Measurements from ENCODE around the gene CCDC171. TPM values are rescaled to one million over a fixed set of nuclear protein-coding genes. Genes with fewer than 3 reads are reported as not detected.

The CCDC171 gene
- total and polyA plus RNA-seq, 8 donors, result 1.5 to 3.7 (median 2.7) TPM

DNA sequence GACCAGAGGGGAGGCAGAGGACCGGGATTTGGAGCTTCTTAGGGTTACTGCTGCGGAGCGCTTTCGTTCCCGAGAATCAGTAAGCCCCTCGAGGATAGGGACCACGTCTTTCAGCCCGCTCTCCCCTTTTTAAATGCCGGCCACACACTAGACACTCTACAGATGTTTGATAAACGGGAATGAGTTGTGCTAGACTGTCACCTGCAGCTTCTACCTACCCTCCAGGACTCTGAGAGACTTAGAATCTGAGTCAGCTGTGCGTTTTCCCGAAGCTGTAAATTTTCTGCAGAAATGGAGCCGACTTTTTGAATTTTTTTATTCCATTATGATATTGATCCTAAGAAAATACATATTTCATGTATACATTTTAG is 670 bp downstream of the CCDC171 start:
- TF ChIP-seq, protein P1, sequence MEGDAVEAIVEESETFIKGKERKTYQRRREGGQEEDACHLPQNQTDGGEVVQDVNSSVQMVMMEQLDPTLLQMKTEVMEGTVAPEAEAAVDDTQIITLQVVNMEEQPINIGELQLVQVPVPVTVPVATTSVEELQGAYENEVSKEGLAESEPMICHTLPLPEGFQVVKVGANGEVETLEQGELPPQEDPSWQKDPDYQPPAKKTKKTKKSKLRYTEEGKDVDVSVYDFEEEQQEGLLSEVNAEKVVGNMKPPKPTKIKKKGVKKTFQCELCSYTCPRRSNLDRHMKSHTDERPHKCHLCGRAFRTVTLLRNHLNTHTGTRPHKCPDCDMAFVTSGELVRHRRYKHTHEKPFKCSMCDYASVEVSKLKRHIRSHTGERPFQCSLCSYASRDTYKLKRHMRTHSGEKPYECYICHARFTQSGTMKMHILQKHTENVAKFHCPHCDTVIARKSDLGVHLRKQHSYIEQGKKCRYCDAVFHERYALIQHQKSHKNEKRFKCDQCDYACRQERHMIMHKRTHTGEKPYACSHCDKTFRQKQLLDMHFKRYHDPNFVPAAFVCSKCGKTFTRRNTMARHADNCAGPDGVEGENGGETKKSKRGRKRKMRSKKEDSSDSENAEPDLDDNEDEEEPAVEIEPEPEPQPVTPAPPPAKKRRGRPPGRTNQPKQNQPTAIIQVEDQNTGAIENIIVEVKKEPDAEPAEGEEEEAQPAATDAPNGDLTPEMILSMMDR (IDR thresholded peaks at IDR 0.05), result no peak
- Histone ChIP-seq H3K27me3 (no peaks in the 10 kb centered on the region), H3K4me1 (peaks cover 0 to 6% (median 0%) of the 10 kb centered on the region in 3 donors), H3K4me3 (peak overlapping the region; percentile 47 to 89 (median 70)), H3K36me3 (no peaks in the 10 kb centered on the region), H3K9me3 (no peaks in the 10 kb centered on the region), H3K27ac (peak overlapping the region; percentile 50 to 83 (median 81))
- ATAC-seq (peak; percentile 20 to 37 (median 26)), DNase-seq (no peak), FAIRE-seq (no peak)
- intact Hi-C loops (cut with DNase I), result no loop called here
- 0 to 1% methylated on average over 13 of the region's 13 CpGs for WGBS, 2 donors

DNA sequence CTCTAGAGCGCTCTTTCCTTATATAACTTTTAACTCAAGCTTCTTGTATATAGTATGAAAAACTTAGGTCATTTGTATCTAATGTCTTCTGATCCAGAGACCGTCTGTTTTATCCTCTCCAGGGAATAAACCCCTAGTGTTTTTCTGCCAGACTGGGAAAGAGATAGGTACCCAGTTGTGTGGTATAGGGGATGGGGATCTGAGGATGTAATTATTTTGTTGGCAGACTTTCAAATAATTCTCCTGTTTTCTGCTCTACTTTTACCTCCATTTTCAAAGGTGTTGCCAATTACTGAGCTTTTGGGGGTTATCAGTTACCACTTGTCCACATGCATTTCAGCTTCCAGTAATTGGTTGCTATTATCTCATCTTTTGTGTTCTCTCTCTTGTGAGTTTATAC is 17.9 kb downstream of the CCDC171 start:
- no peak for ATAC-seq
- Histone ChIP-seq H3K27me3 (no peaks in the 10 kb centered on the region), H3K4me3 (no peak overlapping the region), H3K27ac (no peak overlapping the region), H3K4me1 (no peaks in the 10 kb centered on the region), H3K9me3 (no peaks in the 10 kb centered on the region), H3K36me3 (no peaks in the 10 kb centered on the region)
- no peak for FAIRE-seq
- TF ChIP-seq, protein P1 (IDR thresholded peaks at IDR 0.05), result no peak
- 94 to 98% methylated on average over 2 of the region's 2 CpGs for WGBS, 2 donors
- intact Hi-C loops (cut with DNase I), result no loop called here
- DNase-seq, result no peak

DNA sequence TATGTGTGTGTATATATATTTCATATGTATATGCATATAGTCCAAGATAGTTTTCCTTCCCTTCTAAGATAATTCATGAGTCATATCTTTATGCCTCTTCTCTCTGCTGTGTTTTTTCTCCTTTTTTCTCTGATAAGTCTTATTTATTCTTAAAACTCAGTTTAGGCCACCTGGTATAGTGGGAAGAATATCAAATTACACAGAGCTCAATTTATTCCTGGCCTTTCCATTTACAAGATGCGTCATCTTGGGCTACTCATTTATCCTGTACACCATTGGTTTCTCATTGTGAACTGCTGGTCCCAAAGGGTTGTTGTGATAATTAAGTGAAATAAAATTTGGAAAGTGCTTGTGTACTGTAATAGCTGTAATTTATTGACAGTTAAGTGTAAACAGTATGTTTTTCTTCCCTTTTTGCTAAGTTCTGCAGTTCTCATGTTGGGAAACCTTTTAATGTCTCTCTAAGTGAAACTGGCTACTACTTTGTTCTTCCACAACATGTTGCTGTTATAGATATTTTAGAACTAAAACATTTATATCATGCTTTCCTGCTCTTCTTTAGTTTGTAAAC is 19.4 kb downstream of the CCDC171 start:
- Histone ChIP-seq H3K9me3 (no peaks in the 10 kb centered on the region), H3K27me3 (no peaks in the 10 kb centered on the region), H3K27ac (no peak overlapping the region), H3K4me3 (no peak overlapping the region), H3K4me1 (no peaks in the 10 kb centered on the region), H3K36me3 (no peaks in the 10 kb centered on the region)
- FAIRE-seq, result no peak
- ATAC-seq, result no peak
- no peak for DNase-seq
- 87 to 98% methylated on average over 1 of the region's 1 CpG for WGBS, 2 donors
- TF ChIP-seq, protein P1 (IDR thresholded peaks at IDR 0.05), result no peak
- intact Hi-C loops (cut with DNase I), result no loop called here

DNA sequence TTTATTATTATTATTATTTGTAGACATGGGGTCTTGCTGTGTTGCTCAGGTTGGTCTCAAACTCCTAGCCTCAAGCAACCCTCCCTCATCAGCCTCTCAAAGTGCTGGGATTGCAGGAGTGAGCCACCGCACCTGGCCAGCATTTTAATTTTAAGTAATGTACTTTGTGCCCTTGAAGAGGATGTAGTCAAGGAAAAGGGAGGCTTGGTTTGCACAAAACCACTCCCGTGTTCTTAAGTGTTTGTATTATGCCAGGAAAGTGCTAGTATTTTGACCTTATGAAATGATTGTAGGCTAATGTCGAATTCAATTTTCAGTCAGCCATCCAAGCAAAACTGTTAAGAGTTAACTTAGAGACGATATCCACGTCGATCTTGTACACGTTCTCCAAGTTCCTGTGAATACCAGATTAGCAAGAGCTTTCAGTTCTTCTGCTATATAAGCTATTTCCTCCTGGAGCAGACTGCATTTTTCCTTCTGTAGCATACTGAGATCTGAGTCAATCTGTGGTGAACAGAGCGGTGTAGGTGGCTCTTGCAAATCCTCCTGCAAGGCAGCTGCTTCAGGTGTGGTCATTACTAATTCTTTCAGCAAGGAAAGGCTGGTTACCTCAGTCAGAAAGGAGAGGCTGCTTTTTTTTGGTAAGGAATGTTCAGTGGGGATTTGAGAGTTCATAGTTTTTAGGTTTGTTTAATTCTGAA is 23.7 kb downstream of the CCDC171 start:
- DNase-seq (no peak), FAIRE-seq (no peak), ATAC-seq (no peak)
- H3K4me1 ChIP-seq, result no peaks in the 10 kb centered on the region
- intact Hi-C loops (cut with DNase I), result no loop called here
- WGBS, 2 donors, result 84 to 86% methylated on average over 8 of the region's 8 CpGs
- no peaks in the 10 kb centered on the region for H3K36me3 ChIP-seq
- TF ChIP-seq, protein P1 (IDR thresholded peaks at IDR 0.05), result no peak
- no peaks in the 10 kb centered on the region for H3K27me3 ChIP-seq
- no peak overlapping the region for H3K27ac ChIP-seq
- H3K4me3 ChIP-seq, result no peak overlapping the region
- no peaks in the 10 kb centered on the region for H3K9me3 ChIP-seq

DNA sequence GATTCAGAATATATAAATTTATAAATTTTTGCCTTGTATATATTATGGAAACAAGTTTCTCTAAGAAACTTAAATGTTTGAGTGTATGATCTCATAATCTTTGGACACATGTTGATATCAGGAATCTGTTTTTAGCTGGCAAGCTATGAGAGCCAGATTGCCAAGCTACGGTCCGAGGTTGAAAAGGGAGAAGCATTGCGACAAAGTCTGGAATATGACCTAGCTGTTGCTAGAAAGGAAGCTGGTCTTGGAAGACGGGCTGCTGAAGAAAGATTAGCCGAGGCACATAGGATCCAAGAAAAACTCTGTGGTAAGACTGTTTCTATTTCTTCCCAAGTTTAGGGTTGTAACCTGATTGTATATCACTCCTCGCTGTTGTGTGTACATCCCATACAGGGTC is 25.9 kb downstream of the CCDC171 start:
- Histone ChIP-seq H3K4me1 (no peaks in the 10 kb centered on the region), H3K27ac (no peak overlapping the region), H3K27me3 (no peaks in the 10 kb centered on the region), H3K36me3 (no peaks in the 10 kb centered on the region), H3K9me3 (no peaks in the 10 kb centered on the region), H3K4me3 (no peak overlapping the region)
- DNase-seq, result no peak
- TF ChIP-seq, protein P1 (IDR thresholded peaks at IDR 0.05), result no peak
- 90 to 92% methylated on average over 6 of the region's 6 CpGs for WGBS, 2 donors
- no peak for FAIRE-seq
- ATAC-seq, result no peak
- intact Hi-C loops (cut with DNase I), result no loop called here
